ENCODE results near the gene GBP3. TPM values are rescaled to one million over a fixed set of nuclear protein-coding genes. Genes with fewer than 3 reads are reported as not detected.

The GBP3 gene
- total and polyA plus RNA-seq, 2 of the 8 experiments (the other 6 are each of a cell fraction or from before 2014, with no cell fraction given) = not detected

DNA sequence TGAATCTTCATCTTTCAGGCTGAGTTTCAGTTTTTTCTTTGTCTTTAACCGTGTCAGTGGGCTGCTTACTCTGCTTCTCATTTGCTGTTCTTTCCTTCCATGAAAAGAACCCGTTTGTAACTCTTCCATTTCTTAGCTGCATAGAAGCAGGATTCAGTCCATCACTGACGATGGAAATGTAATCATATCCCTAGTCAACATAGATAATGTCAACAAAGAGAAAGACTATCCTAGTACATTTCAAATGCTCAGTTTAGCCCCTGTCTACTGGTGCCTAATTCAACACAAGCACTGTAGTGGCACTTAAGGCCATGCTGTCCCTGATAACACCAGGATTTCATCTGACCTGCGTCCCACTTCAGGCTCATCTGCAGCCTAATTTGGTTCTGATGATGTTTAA, 42.0 kb upstream of the GBP3 start:
- Histone ChIP-seq H3K4me2 (ENCODE audit: insufficient read depth in 1 of 2, low read depth in 2 of 2, low read length in 2 of 2) (no peak overlapping the region), H3K36me3 (ENCODE audit: control insufficient read depth in 2 of 4, insufficient read depth in 4 of 4, low read length in 3 of 4) (no peaks in the 10 kb centered on the region), H4K5ac (ENCODE audit: insufficient read length, low read depth, low read length) (no peak overlapping the region), H3K4ac (replicated peaks; ENCODE audit: insufficient read length, low read depth, low read length) (no peak overlapping the region), H3K79me2 (ENCODE audit: control insufficient read depth in 1 of 2, insufficient read depth in 2 of 2, low read length in 2 of 2) (no peaks in the 10 kb centered on the region), H3K23me2 (ENCODE audit: low read depth, low read length) (no peaks in the 10 kb centered on the region), H2AFZ (ENCODE audit: low read length) (0 out of 2 replicates have a peak overlapping the region, but pooled peaks have one; percentile 52), H2AK5ac (ENCODE audit: low read depth, low read length) (no peak overlapping the region), H2BK12ac (ENCODE audit: low read depth, low read length) (no peak overlapping the region), H3K79me1 (ENCODE audit: low read depth, low read length) (no peaks in the 10 kb centered on the region), H4K91ac (replicated peaks; ENCODE audit: insufficient read length, low read length) (no peak overlapping the region), H2BK120ac (replicated peaks; ENCODE audit: low read depth, low read length) (no peak overlapping the region), H3K9ac (replicated peaks in 1 of 4; ENCODE audit: extremely low read depth in 1 of 4, low read depth in 3 of 4, low read length in 3 of 4) (no peak overlapping the region), H2BK5ac (ENCODE audit: low read depth, low read length) (no peak overlapping the region), H3K14ac (ENCODE audit: insufficient read length) (no peak overlapping the region), H3K27ac (ENCODE audit: low read depth, low read length) (no peak overlapping the region), H2BK15ac (ENCODE audit: low read length) (no peak overlapping the region), H2BK20ac (ENCODE audit: low read length) (no peak overlapping the region), H3K9me3 (ENCODE audit: insufficient read depth in 2 of 2, low read depth in 1 of 2, low read length in 1 of 2) (no peaks in the 10 kb centered on the region), H4K20me1 (replicated peaks in 1 of 2; ENCODE audit: control insufficient read depth in 1 of 2, insufficient read depth in 2 of 2, low read length in 2 of 2) (no peaks in the 10 kb centered on the region), H4K8ac (ENCODE audit: extremely low read depth, insufficient read depth, low read length) (no peak overlapping the region), H3K4me3 (ENCODE audit: extremely low read depth in 1 of 4, insufficient read depth in 2 of 4, low read depth in 3 of 4, low read length in 4 of 4) (no peak overlapping the region), H3K18ac (ENCODE audit: extremely low read depth, low read length) (no peak overlapping the region), H3K23ac (ENCODE audit: insufficient read length) (no peak overlapping the region), H3K56ac (replicated peaks; ENCODE audit: insufficient read length, low read depth, low read length) (no peak overlapping the region), H3K4me1 (replicated peaks in 1 of 4; ENCODE audit: control insufficient read depth in 3 of 4, insufficient read depth in 4 of 4, low read length in 3 of 4) (no peaks in the 10 kb centered on the region), H3K27me3 (replicated peaks in 1 of 4; ENCODE audit: control insufficient read depth in 3 of 4, extremely low read depth in 1 of 4, insufficient read depth in 3 of 4, low read length in 3 of 4) (no peaks in the 10 kb centered on the region)
- FAIRE-seq (no peak), DNase-seq (ENCODE audit: low read depth in 1 of 2, low spot score in 2 of 2) (no peak)
- 83% methylated on average over 4 of the region's 4 CpGs; no CpG with 5 or more reads in 1 of the 2 experiments for WGBS, 2 experiments (ENCODE audit: extremely low coverage in 1 of 2, insufficient coverage in 1 of 2, insufficient read length in 1 of 2, insufficient replicate concordance in 2 of 2, low coverage in 1 of 2, low lambda C conversion rate in 2 of 2, missing lambda C conversion rate in 1 of 2)
- TF ChIP-seq BACH1 (IDR thresholded peaks at IDR 0.05; ENCODE audit: low read length) = no peak
- TF ChIP-seq RXRA (IDR thresholded peaks at IDR 0.05; ENCODE audit: insufficient read depth, low read depth, low read length) = no peak
- TF ChIP-seq TAF1 (IDR thresholded peaks at IDR 0.05; ENCODE audit: low read depth, low read length) = no peak
- no peak for TF ChIP-seq CHD1 (IDR thresholded peaks at IDR 0.05; ENCODE audit: low read depth, low read length)
- no peak for TF ChIP-seq KDM4A (IDR thresholded peaks at IDR 0.05; ENCODE audit: low read depth, low read length, severe bottlenecking)
- no peak for TF ChIP-seq HDAC6 (IDR thresholded peaks at IDR 0.05; ENCODE audit: low read depth, low read length)
- ChIA-PET CTCF (ENCODE audit: partially characterized antibody) (interaction anchor here (1.1 kb wide), 1 partner anchor 75 kb away, joined by 3 read pairs; no protein-coding TSS in a partner anchor), POLR2A (ENCODE audit: partially characterized antibody) (no interaction called here)
